ENCODE results near the gene ZNF524.
A peak's percentile ranks its signal among the peaks of the same experiment; 100 is the strongest.

Gene ZNF524

DNA sequence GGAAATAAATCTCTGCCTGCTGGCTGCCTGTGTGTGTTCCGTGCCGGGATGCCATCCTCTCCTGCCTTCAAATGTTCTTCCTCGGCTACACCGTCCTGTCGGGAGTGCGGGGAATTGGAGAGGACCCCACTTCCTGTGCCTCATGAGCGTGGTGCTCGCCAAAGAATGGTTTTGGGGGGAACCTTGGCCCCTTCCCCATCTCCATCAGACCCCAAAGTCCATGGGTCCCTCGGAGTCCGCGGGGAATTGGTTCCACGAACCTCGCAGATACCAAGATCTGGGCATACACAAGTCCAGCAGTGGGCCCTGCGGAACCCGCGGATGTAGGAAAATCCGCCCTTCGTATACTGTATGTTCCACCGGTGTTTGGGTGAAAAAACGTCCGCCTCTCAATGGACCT lies 3.0 kb downstream of the ZNF524 start:
- no peak for DNase-seq

GRCh38 chr19:55603581-55604292 lies 3.6 kb downstream of the ZNF524 start:
- DNase-seq = peak; percentile 45

- peak; percentile 96 for DNase-seq
Observed at GRCh38 chr19:55605207-55605636, 5.1 kb downstream of the ZNF524 start.

DNA sequence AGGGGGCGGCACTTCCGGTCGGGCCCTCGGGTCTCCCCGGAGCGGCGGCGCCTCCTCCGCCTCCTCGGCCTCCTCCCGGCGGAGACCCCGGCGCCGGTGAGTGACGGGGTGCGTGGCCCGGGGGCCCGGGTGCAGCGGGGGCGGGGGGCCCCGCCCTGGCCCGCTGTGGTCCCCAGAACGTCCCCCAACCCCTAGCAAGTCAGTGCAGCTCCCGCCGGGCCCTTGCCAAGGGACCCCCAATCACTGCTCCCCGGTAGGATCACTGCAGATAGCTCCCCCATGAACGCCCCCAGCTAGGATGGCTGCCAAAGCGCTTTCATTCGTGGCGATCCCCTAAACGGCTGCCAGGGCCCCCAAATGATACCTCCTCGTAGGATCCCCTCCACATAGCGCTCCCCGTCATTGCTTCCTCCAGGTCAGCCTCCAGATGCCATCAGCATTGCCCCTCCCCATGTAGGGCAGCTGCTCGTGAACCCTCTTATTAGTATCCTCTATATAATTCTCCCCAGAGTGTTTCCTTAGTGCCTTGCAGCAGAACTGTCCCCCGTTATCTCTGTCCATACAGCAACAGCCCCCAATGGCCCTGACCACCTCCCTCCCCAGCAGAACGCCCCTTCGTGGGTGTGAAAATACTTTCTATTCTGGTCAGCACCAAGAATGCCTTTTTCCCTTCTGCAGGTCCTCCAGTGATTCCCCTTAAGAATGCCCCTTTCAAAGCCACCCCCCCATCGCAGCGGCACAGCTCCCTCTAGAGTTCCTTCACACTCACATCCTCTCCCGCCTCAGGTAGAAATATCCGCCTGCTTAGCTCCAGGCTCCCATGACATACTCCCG lies 5.8 kb downstream of the ZNF524 start, which contains the start of gene ZNF865:
ZNF865 (plus strand) TSS at position 11 of the 834 bp plus-strand sequence. CDS start 7,972 bp downstream, outside the sequence.
- DNase-seq = peak; percentile 86

- no peak for DNase-seq
Observed at GRCh38 chr19:55606471-55606787, 6.3 kb downstream of the ZNF524 start.

DNA sequence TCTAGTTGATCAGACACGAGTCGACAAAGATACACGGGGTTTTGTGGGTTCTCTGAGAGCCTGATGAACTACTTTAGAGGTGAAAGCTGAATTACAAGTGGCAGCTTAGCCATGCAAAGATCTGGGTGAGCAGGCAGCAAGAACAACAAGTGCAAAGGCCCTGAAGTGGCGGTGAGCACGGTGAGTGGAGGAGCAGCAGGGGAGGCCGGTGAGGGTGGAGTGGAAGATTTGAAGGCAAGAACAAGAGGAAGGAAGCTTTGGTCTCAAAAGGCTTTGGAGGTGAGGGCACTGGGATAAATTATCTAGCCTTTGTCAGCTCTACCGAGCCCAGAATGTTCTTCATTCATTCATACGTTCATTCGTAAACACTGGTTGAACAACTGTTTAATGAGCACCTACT lies 6.7 kb downstream of the ZNF524 start:
- no peak for DNase-seq

GRCh38 chr19:55609326-55609725 lies 9.2 kb downstream of the ZNF524 start:
- no peak for DNase-seq

DNA sequence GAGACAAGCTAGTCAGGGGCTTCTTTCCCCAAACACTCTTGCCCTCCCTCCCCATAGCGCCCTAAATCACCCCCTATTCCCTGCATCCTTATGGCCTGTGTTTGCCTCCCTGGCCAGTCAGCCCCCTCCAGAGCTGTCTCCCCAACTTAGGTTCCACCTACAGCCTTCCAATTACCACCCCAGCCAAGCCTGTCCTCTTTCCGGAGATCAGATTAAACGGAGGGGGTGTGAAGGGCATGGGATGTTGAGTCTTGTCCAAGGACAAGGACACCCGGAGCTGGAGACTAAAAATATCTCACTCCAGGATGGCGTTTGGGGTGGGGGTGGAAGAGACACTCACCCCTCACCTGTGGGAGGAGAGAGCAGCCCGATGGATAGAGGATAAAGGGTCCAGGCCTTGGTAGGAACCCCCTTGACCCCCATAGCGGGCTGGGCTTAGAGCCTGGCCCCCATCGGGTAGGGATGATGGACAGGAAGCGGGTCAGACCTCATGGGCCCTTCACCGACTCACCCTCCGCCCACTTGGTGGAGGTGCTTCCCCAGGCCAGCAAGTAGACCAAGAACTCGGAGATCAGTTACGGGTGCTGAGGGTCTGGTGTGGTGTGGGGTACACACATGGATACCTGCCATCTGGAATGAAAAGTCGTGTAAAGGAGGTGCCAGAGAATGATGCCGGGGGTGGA lies 11.4 kb downstream of the ZNF524 start:
- no peak for DNase-seq

DNA sequence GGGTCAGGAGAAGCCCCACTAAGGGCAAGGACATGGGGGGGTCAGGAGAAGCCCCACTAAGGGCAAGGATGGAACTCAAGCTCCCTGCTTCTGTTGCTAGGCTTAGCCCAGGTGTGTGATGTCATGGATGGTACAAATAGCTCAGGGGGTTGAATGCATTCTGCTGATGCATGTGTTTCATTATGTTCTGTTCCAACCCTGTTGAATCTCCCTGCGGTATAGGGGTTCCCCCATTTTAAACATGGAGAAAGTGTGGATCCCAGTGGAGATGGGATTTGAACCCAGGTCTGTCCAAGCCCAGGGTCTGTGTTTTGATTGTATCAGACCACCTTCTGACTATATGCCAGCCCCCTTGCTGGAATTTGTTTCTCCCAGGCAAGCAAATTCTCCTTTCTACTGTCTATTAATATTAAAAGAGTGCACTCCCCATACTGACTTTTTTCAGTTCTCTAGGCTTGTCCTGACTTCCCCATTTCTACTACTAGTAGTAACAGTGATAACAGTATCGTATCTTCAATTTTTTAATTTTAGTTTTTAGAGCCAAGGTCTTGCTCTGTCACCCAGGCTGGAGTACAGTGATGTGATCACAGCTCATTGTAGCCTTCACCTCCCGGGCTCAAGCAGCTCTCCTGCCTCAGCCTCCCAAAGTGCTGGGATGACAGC lies 12.0 kb downstream of the ZNF524 start:
- DNase-seq = no peak

- DNase-seq = no peak
Observed at GRCh38 chr19:55613396-55613795, 13.3 kb downstream of the ZNF524 start.

- DNase-seq = no peak
Observed at GRCh38 chr19:55613930-55614710, 14.0 kb downstream of the ZNF524 start.

DNA sequence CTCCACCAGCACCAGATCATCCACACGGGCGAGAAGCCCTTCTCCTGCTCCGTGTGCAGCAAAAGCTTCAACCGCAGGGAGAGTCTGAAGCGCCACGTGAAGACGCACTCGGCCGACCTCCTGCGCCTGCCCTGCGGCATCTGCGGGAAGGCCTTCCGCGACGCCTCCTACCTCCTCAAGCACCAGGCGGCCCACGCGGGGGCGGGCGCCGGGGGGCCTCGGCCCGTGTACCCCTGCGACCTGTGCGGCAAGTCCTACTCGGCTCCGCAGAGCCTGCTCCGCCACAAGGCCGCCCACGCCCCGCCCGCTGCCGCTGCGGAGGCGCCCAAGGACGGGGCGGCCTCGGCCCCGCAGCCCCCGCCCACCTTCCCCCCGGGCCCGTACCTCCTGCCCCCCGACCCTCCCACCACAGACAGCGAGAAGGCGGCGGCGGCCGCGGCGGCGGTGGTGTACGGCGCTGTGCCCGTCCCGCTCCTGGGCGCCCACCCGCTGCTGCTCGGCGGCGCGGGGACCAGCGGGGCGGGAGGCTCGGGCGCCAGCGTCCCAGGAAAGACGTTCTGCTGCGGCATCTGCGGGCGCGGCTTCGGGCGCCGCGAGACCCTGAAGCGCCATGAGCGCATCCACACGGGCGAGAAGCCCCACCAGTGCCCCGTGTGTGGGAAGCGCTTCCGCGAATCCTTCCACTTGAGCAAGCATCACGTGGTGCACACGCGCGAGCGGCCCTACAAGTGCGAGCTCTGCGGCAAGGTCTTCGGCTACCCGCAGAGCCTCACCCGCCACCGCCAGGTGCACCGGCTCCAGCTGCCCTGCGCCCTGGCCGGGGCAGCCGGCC lies 14.8 kb downstream of the ZNF524 start:
- DNase-seq = no peak

GRCh38 chr19:55615543-55616394 lies 15.7 kb downstream of the ZNF524 start:
- DNase-seq = no peak

DNA sequence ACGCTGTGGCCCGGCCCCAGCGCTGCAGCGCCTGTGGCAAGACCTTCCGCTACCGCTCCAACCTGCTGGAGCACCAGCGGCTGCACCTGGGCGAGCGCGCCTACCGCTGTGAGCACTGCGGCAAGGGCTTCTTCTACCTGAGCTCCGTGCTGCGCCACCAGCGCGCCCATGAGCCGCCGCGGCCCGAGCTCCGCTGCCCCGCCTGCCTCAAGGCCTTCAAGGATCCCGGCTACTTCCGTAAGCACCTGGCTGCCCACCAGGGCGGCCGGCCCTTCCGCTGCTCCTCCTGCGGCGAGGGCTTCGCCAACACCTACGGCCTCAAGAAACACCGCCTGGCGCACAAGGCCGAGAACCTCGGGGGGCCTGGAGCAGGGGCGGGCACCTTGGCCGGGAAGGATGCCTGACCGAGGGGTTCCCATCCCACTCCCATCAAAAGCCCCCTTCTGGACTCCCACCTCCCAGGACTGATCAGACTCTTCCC lies 16.3 kb downstream of the ZNF524 start:
- no peak for DNase-seq

DNA sequence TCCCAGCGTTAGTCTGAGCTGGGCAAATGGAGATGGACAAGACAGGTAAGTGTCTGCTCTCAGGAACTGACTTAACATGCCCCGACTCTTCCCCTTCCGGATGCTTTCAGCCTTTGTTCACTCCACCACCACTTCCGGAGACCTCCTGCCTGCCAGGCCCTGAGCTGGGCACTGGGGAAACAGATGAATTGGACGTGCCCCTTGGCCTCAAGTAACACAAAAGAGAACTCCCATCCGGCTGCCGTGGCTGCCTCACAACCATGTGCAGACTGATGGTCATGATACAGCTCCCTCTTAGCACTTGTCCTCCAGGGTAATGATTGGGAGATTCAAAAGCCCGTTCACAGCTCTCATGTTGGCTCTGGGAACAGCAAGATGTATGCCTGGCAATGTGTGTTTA lies 17.3 kb downstream of the ZNF524 start:
- no peak for DNase-seq

DNA sequence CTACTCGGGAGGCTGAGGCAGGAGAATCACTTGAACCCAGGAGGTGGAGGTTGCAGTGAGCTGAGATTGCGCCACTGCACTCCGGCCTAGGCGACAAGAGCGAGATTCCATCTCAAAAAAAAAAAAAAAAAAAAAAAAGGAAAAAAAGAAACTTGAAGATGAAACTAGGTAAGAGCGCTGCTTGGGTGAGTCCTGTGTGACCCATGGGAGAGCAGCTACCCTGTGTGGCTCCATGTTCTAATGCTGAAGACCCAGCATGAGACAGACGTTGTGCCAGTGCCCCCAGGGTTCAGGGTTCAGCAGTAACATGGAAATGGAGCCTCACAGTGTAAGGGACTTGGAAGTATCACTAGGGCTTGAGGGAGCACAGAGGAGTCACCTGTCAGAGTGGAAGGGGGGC lies 18.3 kb downstream of the ZNF524 start:
- no peak for DNase-seq

- no peak for DNase-seq
Observed at GRCh38 chr19:55619286-55619685, 19.2 kb downstream of the ZNF524 start.

DNA sequence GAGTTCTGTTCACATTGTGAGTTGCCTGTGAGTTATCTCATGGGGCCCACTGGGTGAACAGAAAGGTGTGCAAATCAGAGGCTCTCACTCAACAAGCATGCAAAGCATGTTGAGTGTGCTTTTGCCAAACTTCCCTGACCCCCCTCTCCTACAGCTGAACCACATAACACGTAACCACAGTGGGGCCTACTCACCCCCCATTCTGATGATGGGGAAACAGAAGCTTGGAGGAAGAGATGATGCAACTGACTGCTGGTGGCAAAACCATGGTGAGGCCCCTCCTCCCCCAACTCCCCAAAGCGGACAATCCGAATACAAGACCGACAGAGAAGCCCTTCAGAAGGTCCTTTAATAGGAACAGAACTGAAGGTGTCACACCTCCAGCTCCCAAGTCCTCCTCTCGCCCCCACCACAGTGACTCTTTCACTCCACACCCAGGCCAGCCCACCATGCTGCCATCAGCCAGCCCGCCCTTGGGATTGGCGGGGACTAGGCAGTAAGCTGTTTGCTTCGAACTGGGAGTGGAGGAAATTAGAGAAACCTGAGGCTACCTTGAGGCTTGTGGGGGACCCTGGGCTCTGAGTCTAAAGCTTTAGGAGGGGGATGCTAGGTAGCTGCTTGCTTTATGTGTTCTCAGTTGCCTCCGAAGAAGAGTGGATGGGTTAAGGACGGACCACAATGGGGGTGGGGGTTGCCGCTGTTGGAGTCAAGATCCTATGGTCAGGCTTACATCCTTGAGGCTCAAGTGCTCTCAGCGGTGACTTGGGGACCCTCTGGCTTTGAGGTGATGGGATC lies 20.5 kb downstream of the ZNF524 start:
- peak; percentile 38 for DNase-seq

- no peak for DNase-seq
Observed at GRCh38 chr19:55621205-55621672, 21.2 kb downstream of the ZNF524 start.
